DND-41 (cell line): Measurements from ENCODE around the gene PRKAR2B.

Source experiments
- EZH2 ChIP-seq: IDR thresholded peaks from 3 replicates; pipeline ENCODE4 v1.6.1; 2012; ENCODE audit warnings: borderline replicate concordance, low read depth, mild to moderate bottlenecking, moderate library complexity, low read length, inconsistent platforms; ENCODE audit not compliant: severe bottlenecking
- TF ChIP-seq, protein P1 (sequence below): IDR thresholded peaks from 2 replicates; pipeline ENCODE4 v1.5.1; 2012; ENCODE audit warnings: borderline replicate concordance, low read length, moderate library complexity, mild to moderate bottlenecking; ENCODE audit not compliant: poor library complexity, severe bottlenecking; ENCODE audit errors: extremely low read depth

- TF ChIP-seq EZH2, result no peak
- TF ChIP-seq, protein P1, sequence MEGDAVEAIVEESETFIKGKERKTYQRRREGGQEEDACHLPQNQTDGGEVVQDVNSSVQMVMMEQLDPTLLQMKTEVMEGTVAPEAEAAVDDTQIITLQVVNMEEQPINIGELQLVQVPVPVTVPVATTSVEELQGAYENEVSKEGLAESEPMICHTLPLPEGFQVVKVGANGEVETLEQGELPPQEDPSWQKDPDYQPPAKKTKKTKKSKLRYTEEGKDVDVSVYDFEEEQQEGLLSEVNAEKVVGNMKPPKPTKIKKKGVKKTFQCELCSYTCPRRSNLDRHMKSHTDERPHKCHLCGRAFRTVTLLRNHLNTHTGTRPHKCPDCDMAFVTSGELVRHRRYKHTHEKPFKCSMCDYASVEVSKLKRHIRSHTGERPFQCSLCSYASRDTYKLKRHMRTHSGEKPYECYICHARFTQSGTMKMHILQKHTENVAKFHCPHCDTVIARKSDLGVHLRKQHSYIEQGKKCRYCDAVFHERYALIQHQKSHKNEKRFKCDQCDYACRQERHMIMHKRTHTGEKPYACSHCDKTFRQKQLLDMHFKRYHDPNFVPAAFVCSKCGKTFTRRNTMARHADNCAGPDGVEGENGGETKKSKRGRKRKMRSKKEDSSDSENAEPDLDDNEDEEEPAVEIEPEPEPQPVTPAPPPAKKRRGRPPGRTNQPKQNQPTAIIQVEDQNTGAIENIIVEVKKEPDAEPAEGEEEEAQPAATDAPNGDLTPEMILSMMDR, result no peak
Measured at GRCh38 chr7:107149863-107150262, 105.4 kb downstream of the PRKAR2B start.
